Measurements from ENCODE around the gene PTGER4.

PTGER4 gene

GRCh38 chr5:40669606-40670390, 9.9 kb upstream of the PTGER4 start:
- POLR2A ChIA-PET: no interaction called here
- H3K27ac ChIP-seq (ENCODE audit: insufficient read depth in 1 of 2, low read depth in 1 of 2, low read length in 2 of 2, poor library complexity in 1 of 2, severe bottlenecking in 2 of 2): no peak overlapping the region

DNA sequence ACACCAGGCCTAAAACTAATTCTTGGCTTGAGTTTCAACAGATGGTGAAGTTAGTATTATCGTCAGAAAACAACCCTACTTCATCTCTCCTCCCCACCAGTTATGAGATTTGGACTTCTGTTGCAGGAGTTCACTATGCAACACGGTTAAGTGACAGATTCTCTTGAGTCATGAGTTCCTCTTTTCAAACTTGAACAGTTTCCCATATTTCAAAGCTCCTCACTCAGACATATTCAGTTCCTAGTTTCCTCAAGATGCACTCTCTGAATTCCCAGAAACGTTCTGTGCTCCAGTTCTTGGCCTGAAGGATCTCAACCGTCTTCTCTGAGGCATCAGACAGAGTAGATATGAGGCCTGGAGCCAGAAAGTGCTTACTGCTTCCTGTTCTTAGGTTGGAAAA, 7.3 kb upstream of the PTGER4 start:
- Histone ChIP-seq H3K9me3 (ENCODE audit: control extremely low read depth in 1 of 5, control insufficient read depth in 4 of 5, insufficient read depth in 2 of 5, low read depth in 1 of 5, low read length in 4 of 5) (no peaks in the 10 kb centered on the region), H3K27ac (ENCODE audit: insufficient read depth in 1 of 2, low read depth in 1 of 2, low read length in 2 of 2, poor library complexity in 1 of 2, severe bottlenecking in 2 of 2) (peak overlapping the region in 1 of 2 experiments; percentile 35), H3K4me3 (ENCODE audit: control insufficient read depth in 1 of 7, extremely low read depth in 1 of 7, insufficient read depth in 4 of 7, low read depth in 2 of 7, low read length in 6 of 7) (peak overlapping the region in 1 of 7 experiments; percentile 8), H3K27me3 (replicated peaks in 2 of 5; ENCODE audit: control insufficient read depth in 4 of 5, insufficient read depth in 5 of 5, low read length in 4 of 5) (no peaks in the 10 kb centered on the region), H3K4me1 (ENCODE audit: control extremely low read depth in 1 of 4, control insufficient read depth in 4 of 4, insufficient read depth in 4 of 4, low read length in 3 of 4) (peaks cover 30 to 73% (median 57%) of the 10 kb centered on the region in 4 experiments), H3K36me3 (ENCODE audit: control insufficient read depth in 4 of 4, insufficient read depth in 4 of 4, low read length in 3 of 4) (no peaks in the 10 kb centered on the region)
- DNase-seq: peak; percentile 57 to 90 (median 85)
- POLR2A ChIA-PET: no interaction called here
- WGBS (ENCODE audit: insufficient coverage): 13% methylated on average over 2 of the region's 4 CpGs
- CTCF ChIA-PET: interaction anchor here (0.6 to 1.1 kb wide), 5 partner anchors 14 to 496 kb away, joined by 3 read pairs; no protein-coding TSS in a partner anchor

More at GRCh38 chr5:40669606-40670390, 9.9 kb upstream of the PTGER4 start:
- WGBS (ENCODE audit: insufficient coverage): 100% methylated on average over 1 of the region's 6 CpGs
- DNase-seq: peak in 1 of 3 donors; percentile 55
- Histone ChIP-seq H3K27me3 (replicated peaks in 2 of 5; ENCODE audit: control insufficient read depth in 4 of 5, insufficient read depth in 5 of 5, low read length in 4 of 5) (no peaks in the 10 kb centered on the region), H3K4me1 (ENCODE audit: control extremely low read depth in 1 of 4, control insufficient read depth in 4 of 4, insufficient read depth in 4 of 4, low read length in 3 of 4) (peaks cover 22 to 55% (median 37%) of the 10 kb centered on the region in 4 experiments), H3K36me3 (ENCODE audit: control insufficient read depth in 4 of 4, insufficient read depth in 4 of 4, low read length in 3 of 4) (no peaks in the 10 kb centered on the region), H3K4me3 (ENCODE audit: control insufficient read depth in 1 of 7, extremely low read depth in 1 of 7, insufficient read depth in 4 of 7, low read depth in 2 of 7, low read length in 6 of 7) (peak overlapping the region in 1 of 7 experiments; percentile 26), H3K9me3 (ENCODE audit: control extremely low read depth in 1 of 5, control insufficient read depth in 4 of 5, insufficient read depth in 2 of 5, low read depth in 1 of 5, low read length in 4 of 5) (no peaks in the 10 kb centered on the region)
- CTCF ChIA-PET: interaction anchor here (1.0 to 1.9 kb wide), 5 partner anchors 8 to 165 kb away, joined by 3 to 6 read pairs (median 3); no protein-coding TSS in a partner anchor

GRCh38 chr5:40674661-40675235, 5.0 kb upstream of the PTGER4 start:
- WGBS (ENCODE audit: insufficient coverage): 88% methylated on average over 4 of the region's 6 CpGs
- POLR2A ChIA-PET: no interaction called here
- Histone ChIP-seq H3K4me3 (ENCODE audit: control insufficient read depth in 1 of 7, extremely low read depth in 1 of 7, insufficient read depth in 4 of 7, low read depth in 2 of 7, low read length in 6 of 7) (no peak overlapping the region), H3K27ac (ENCODE audit: insufficient read depth in 1 of 2, low read depth in 1 of 2, low read length in 2 of 2, poor library complexity in 1 of 2, severe bottlenecking in 2 of 2) (no peak overlapping the region), H3K4me1 (ENCODE audit: control extremely low read depth in 1 of 4, control insufficient read depth in 4 of 4, insufficient read depth in 4 of 4, low read length in 3 of 4) (peaks cover 34 to 79% (median 56%) of the 10 kb centered on the region in 4 experiments), H3K27me3 (replicated peaks in 2 of 5; ENCODE audit: control insufficient read depth in 4 of 5, insufficient read depth in 5 of 5, low read length in 4 of 5) (no peaks in the 10 kb centered on the region), H3K9me3 (ENCODE audit: control extremely low read depth in 1 of 5, control insufficient read depth in 4 of 5, insufficient read depth in 2 of 5, low read depth in 1 of 5, low read length in 4 of 5) (no peaks in the 10 kb centered on the region), H3K36me3 (ENCODE audit: control insufficient read depth in 4 of 4, insufficient read depth in 4 of 4, low read length in 3 of 4) (no peaks in the 10 kb centered on the region)
- no peak for DNase-seq
- CTCF ChIA-PET: interaction anchor here (1.4 kb wide), 1 partner anchor 164 kb away, joined by 3 read pairs; no protein-coding TSS in a partner anchor

DNA sequence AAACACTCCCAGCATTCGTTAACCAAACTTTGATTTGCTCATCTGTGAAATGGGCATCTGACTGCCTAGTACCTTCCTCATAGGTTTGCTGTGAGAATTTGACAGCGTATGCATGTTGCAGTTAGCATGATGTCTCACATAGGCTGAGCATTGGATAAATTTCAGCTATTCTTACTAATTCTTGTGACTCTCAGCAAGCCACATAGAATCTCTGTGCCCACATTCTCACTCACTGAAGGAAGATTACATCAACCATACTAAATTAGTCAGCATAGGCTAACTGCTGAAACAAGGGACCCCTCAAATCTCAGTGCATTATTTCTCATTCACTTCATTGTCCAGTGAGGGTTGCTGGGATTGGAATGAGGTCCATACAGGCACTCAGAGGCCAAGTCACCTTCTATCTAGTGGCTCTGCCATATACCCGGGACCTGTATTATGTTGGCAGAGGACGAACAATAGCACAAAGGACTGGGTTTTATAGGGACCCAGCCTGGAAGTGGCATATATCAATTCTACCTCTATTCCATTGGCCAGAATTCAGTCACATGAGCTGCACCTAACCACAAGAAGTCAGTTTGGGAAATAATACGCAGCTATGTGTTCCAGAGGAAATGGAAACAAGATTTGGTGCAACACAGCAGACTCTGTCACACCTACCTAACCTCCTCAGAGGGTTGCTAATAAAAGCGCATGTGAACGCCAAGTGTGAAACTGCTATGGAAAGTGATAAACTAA, 4.2 kb upstream of the PTGER4 start:
- ChIA-PET POLR2A (no interaction called here), CTCF (interaction anchor here (1.4 kb wide), 2 partner anchors 165 to 309 kb away, joined by 3 to 4 read pairs; no protein-coding TSS in a partner anchor)
- Histone ChIP-seq H3K4me3 (ENCODE audit: control insufficient read depth in 1 of 7, extremely low read depth in 1 of 7, insufficient read depth in 4 of 7, low read depth in 2 of 7, low read length in 6 of 7) (no peak overlapping the region), H3K27me3 (replicated peaks in 2 of 5; ENCODE audit: control insufficient read depth in 4 of 5, insufficient read depth in 5 of 5, low read length in 4 of 5) (no peaks in the 10 kb centered on the region), H3K9me3 (ENCODE audit: control extremely low read depth in 1 of 5, control insufficient read depth in 4 of 5, insufficient read depth in 2 of 5, low read depth in 1 of 5, low read length in 4 of 5) (no peaks in the 10 kb centered on the region), H3K27ac (ENCODE audit: insufficient read depth in 1 of 2, low read depth in 1 of 2, low read length in 2 of 2, poor library complexity in 1 of 2, severe bottlenecking in 2 of 2) (no peak overlapping the region), H3K36me3 (ENCODE audit: control insufficient read depth in 4 of 4, insufficient read depth in 4 of 4, low read length in 3 of 4) (no peaks in the 10 kb centered on the region), H3K4me1 (ENCODE audit: control extremely low read depth in 1 of 4, control insufficient read depth in 4 of 4, insufficient read depth in 4 of 4, low read length in 3 of 4) (peaks cover 31 to 78% (median 51%) of the 10 kb centered on the region in 4 experiments)
- DNase-seq: peak in 1 of 3 donors; percentile 60
- 50% methylated on average over 3 of the region's 7 CpGs for WGBS (ENCODE audit: insufficient coverage)

DNA sequence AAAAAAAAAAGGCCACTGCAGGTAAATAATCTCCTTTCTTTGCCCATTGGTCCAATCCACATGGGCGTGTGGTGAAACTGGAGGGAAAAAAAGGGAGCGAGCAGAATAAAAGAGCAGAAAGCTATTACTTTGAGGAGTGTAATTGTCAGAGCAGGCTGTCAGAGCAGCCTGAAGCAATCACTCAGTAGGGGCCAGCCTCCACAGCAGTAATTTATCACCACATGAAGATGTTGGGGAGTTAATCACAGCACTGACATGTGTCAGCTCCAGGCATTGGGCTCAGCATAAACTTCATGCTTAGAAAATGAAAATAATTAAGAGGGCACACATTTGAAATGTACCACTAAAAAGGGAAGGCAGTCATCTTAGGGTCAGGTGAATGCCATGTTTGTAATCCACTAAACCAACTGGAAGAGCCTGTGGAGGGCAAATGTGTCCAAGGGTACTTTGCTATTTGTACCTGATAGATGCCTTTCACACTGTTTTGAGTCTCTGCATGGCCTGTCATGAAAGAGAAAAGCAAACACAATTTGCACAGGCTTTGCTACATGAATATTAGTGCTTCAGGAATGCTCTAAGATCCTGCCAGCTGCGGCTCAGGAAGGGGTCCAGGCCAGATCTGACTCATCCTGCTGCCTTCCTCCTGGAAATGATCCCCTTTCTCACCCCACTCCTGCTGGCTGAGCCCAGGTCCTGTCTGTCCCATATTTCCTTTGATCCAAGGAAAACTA, 2.9 kb upstream of the PTGER4 start:
- H3K36me3 ChIP-seq (ENCODE audit: control insufficient read depth in 4 of 4, insufficient read depth in 4 of 4, low read length in 3 of 4): peaks cover 0 to 9% (median 0%) of the 10 kb centered on the region in 4 experiments
- ChIA-PET POLR2A (interaction anchor here (0.9 kb wide), 1 partner anchor 11 kb away, joined by 3 read pairs; no protein-coding TSS in a partner anchor), CTCF (interaction anchor here (0.8 to 1.4 kb wide), 6 partner anchors 12 to 728 kb away, joined by 3 to 5 read pairs (median 4); no protein-coding TSS in a partner anchor)
- H3K4me1 ChIP-seq (ENCODE audit: control extremely low read depth in 1 of 4, control insufficient read depth in 4 of 4, insufficient read depth in 4 of 4, low read length in 3 of 4): peaks cover 31 to 77% (median 54%) of the 10 kb centered on the region in 4 experiments
- peak overlapping the region in 2 of 7 experiments; percentile 49 to 85 for H3K4me3 ChIP-seq (ENCODE audit: control insufficient read depth in 1 of 7, extremely low read depth in 1 of 7, insufficient read depth in 4 of 7, low read depth in 2 of 7, low read length in 6 of 7)
- H3K27ac ChIP-seq (ENCODE audit: insufficient read depth in 1 of 2, low read depth in 1 of 2, low read length in 2 of 2, poor library complexity in 1 of 2, severe bottlenecking in 2 of 2): peak overlapping the region in 1 of 2 experiments; percentile 88
- WGBS (ENCODE audit: insufficient coverage): 52% methylated on average over 2 of the region's 3 CpGs
- no peak for DNase-seq
- no peaks in the 10 kb centered on the region for H3K9me3 ChIP-seq (ENCODE audit: control extremely low read depth in 1 of 5, control insufficient read depth in 4 of 5, insufficient read depth in 2 of 5, low read depth in 1 of 5, low read length in 4 of 5)
- H3K27me3 ChIP-seq (replicated peaks in 2 of 5; ENCODE audit: control insufficient read depth in 4 of 5, insufficient read depth in 5 of 5, low read length in 4 of 5): no peaks in the 10 kb centered on the region

DNA sequence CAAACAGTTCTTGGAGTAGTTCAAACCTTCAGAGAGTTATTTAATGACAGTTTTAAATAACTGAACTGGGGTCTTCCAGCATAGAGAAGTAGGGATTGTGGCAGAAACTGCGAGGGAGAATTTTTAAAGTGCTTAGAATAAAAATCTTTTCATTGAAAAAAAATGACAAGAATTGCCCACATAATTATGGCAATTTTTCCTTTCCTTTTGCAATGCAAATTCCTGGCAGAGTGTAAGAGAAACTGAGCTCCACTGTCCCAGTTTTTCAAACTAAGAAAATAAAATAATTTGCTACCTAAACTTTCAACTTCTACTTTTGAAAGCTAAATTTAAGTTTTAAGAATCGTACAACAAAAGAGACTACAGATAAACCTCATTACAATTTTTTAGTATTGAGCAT, 2.3 kb upstream of the PTGER4 start:
- Histone ChIP-seq H3K27ac (ENCODE audit: insufficient read depth in 1 of 2, low read depth in 1 of 2, low read length in 2 of 2, poor library complexity in 1 of 2, severe bottlenecking in 2 of 2) (peak overlapping the region; percentile 15 to 88), H3K27me3 (replicated peaks in 2 of 5; ENCODE audit: control insufficient read depth in 4 of 5, insufficient read depth in 5 of 5, low read length in 4 of 5) (no peaks in the 10 kb centered on the region), H3K36me3 (ENCODE audit: control insufficient read depth in 4 of 4, insufficient read depth in 4 of 4, low read length in 3 of 4) (peaks cover 0 to 10% (median under 1%) of the 10 kb centered on the region in 4 experiments), H3K4me3 (ENCODE audit: control insufficient read depth in 1 of 7, extremely low read depth in 1 of 7, insufficient read depth in 4 of 7, low read depth in 2 of 7, low read length in 6 of 7) (peak overlapping the region in 3 of 7 experiments; percentile 4 to 85 (median 77)), H3K9me3 (ENCODE audit: control extremely low read depth in 1 of 5, control insufficient read depth in 4 of 5, insufficient read depth in 2 of 5, low read depth in 1 of 5, low read length in 4 of 5) (no peaks in the 10 kb centered on the region), H3K4me1 (ENCODE audit: control extremely low read depth in 1 of 4, control insufficient read depth in 4 of 4, insufficient read depth in 4 of 4, low read length in 3 of 4) (peaks cover 31 to 72% (median 54%) of the 10 kb centered on the region in 4 experiments)
- WGBS (ENCODE audit: insufficient coverage): no CpG with 5 or more reads among the region's 2 CpGs
- no peak for DNase-seq
- POLR2A ChIA-PET: interaction anchor here (0.9 kb wide), 1 partner anchor 12 kb away, joined by 3 read pairs; no protein-coding TSS in a partner anchor
- CTCF ChIA-PET: interaction anchor here (0.8 to 1.4 kb wide), 5 partner anchors 12 to 729 kb away, joined by 3 to 5 read pairs (median 4); no protein-coding TSS in a partner anchor

Data from common myeloid progenitor, CD34-positive (primary cell).